GM12878 (cell line): ENCODE data around the gene DPF3.

Experiments
- ASH2L ChIP-seq: fragments of 300-600, 200-600 bp; sonication (generic); IDR thresholded peaks from 2 replicates; pipeline ENCODE4 v1.6.1; 2017; ENCODE audit warnings: low read depth, mild to moderate bottlenecking, borderline replicate concordance
- BMI1 ChIP-seq: fragments of 450-650 bp; IDR thresholded peaks from 2 replicates; pipeline ENCODE4 v1.6.1; 2016; ENCODE audit warnings: mild to moderate bottlenecking, moderate library complexity, borderline replicate concordance
- CTCF ChIP-seq, 3 experiments: IDR thresholded peaks in 2 of 3; conservative IDR thresholded peaks in 1 of 3; 2 replicates each; pipeline ENCODE4 v1.5.1; 2011; ENCODE audit warnings: low read depth in 3 of 3, low read length in 3 of 3, mild to moderate bottlenecking in 3 of 3, control low read depth in 2 of 3, moderate library complexity in 2 of 3, inconsistent platforms in 1 of 3, mixed read lengths in 1 of 3; ENCODE audit not compliant: control insufficient read depth in 2 of 3, insufficient read depth in 1 of 3; ENCODE audit errors: extremely low read depth in 1 of 3
- DPF2 ChIP-seq: fragments of 450-650 bp; IDR thresholded peaks from 2 replicates; pipeline ENCODE4 v1.6.1; 2017; ENCODE audit warnings: mild to moderate bottlenecking
- EZH2 ChIP-seq: IDR thresholded peaks from 2 replicates; pipeline ENCODE4 v1.6.1; 2012; ENCODE audit warnings: low read depth, mild to moderate bottlenecking, control low read depth, inconsistent platforms, low read length, borderline replicate concordance; ENCODE audit not compliant: control insufficient read depth
- FOXM1 ChIP-seq: IDR thresholded peaks from 2 replicates; pipeline ENCODE4 v1.6.1; 2012; ENCODE audit warnings: low read depth, mild to moderate bottlenecking, inconsistent platforms, low read length, moderate library complexity
- HDAC6 ChIP-seq: fragments of 200-600 bp; sonication (generic); IDR thresholded peaks from one replicate; pipeline ENCODE4 v1.8.0; 2017; ENCODE audit warnings: antibody characterized with exemption; ENCODE audit not compliant: unreplicated experiment
- KAT2A ChIP-seq: conservative IDR thresholded peaks from 2 replicates; pipeline ENCODE4 v1.6.1; 2011; ENCODE audit warnings: low read depth, low read length; ENCODE audit not compliant: control insufficient read depth
- NFYB ChIP-seq: IDR thresholded peaks from 2 replicates; pipeline ENCODE4 v1.6.1; 2011; ENCODE audit warnings: low read depth, mild to moderate bottlenecking, low read length, improper control_type of control experiment, moderate library complexity; ENCODE audit not compliant: insufficient read depth
- POLR2A ChIP-seq: IDR thresholded peaks from 2 replicates; pipeline ENCODE4 v1.6.1; 2011; ENCODE audit warnings: low read depth, mild to moderate bottlenecking, low read length
- TF ChIP-seq, protein P1 (sequence below): IDR thresholded peaks from 2 replicates; pipeline ENCODE4 v1.6.1; 2011; ENCODE audit warnings: low read depth, mild to moderate bottlenecking, low read length, moderate library complexity, borderline replicate concordance; ENCODE audit errors: extremely low read depth
- TF ChIP-seq, protein P2 (sequence below): IDR thresholded peaks from 2 replicates; pipeline ENCODE4 v1.6.1; 2012; ENCODE audit warnings: mild to moderate bottlenecking, low read depth, low read length
- TF ChIP-seq, protein P3 (sequence below): IDR thresholded peaks from 2 replicates; pipeline ENCODE4 v1.6.1; 2011; ENCODE audit warnings: mild to moderate bottlenecking, low read depth, low read length, moderate library complexity; ENCODE audit not compliant: insufficient replicate concordance

DNA sequence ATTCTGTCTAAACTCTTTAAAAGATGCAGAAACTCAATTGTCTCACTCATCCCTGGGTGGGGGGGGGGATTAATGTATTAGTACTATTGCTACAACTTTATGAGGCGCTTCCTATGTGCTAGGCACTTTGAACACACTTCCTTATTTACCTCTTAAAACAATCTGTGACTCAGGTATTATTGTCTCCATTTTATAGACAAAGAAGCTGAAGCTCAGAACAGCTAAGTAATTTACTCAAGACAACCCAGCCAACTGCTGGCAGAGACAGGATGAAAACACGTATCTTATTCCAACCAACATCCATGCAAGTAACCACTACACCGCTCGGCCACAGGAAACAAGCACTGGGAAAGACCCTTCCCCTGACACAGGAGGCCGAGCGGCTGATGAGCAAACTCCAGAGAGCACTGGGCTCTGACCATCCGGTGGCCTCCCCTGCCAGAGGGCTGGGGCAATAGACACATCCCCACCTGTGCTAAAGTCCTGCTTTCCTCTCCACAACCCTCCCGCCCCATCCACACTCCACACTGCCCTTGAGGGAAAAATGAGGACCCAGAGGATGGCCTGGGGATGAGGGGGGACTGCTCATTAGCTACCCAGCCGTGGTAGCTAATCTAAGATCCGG, 244.2 kb downstream of the DPF3 start:
- TF ChIP-seq BMI1 (no peak), EZH2 (no peak), FOXM1 (no peak), POLR2A (no peak), ASH2L (no peak), CTCF (IDR thresholded peaks at IDR 0.05 in 2 of 3, conservative IDR thresholded peaks at IDR 0.05 in 1 of 3; ENCODE audit: control insufficient read depth in 2 of 3, extremely low read depth in 1 of 3, insufficient read depth in 1 of 3, low read depth in 3 of 3, low read length in 3 of 3) (no peak), DPF2 (no peak), KAT2A (no peak), HDAC6 (no peak), NFYB (no peak)
- TF ChIP-seq, protein P1, sequence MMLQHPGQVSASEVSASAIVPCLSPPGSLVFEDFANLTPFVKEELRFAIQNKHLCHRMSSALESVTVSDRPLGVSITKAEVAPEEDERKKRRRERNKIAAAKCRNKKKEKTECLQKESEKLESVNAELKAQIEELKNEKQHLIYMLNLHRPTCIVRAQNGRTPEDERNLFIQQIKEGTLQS, result no peak
- TF ChIP-seq, protein P2, sequence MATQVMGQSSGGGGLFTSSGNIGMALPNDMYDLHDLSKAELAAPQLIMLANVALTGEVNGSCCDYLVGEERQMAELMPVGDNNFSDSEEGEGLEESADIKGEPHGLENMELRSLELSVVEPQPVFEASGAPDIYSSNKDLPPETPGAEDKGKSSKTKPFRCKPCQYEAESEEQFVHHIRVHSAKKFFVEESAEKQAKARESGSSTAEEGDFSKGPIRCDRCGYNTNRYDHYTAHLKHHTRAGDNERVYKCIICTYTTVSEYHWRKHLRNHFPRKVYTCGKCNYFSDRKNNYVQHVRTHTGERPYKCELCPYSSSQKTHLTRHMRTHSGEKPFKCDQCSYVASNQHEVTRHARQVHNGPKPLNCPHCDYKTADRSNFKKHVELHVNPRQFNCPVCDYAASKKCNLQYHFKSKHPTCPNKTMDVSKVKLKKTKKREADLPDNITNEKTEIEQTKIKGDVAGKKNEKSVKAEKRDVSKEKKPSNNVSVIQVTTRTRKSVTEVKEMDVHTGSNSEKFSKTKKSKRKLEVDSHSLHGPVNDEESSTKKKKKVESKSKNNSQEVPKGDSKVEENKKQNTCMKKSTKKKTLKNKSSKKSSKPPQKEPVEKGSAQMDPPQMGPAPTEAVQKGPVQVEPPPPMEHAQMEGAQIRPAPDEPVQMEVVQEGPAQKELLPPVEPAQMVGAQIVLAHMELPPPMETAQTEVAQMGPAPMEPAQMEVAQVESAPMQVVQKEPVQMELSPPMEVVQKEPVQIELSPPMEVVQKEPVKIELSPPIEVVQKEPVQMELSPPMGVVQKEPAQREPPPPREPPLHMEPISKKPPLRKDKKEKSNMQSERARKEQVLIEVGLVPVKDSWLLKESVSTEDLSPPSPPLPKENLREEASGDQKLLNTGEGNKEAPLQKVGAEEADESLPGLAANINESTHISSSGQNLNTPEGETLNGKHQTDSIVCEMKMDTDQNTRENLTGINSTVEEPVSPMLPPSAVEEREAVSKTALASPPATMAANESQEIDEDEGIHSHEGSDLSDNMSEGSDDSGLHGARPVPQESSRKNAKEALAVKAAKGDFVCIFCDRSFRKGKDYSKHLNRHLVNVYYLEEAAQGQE, result no peak
- TF ChIP-seq, protein P3, sequence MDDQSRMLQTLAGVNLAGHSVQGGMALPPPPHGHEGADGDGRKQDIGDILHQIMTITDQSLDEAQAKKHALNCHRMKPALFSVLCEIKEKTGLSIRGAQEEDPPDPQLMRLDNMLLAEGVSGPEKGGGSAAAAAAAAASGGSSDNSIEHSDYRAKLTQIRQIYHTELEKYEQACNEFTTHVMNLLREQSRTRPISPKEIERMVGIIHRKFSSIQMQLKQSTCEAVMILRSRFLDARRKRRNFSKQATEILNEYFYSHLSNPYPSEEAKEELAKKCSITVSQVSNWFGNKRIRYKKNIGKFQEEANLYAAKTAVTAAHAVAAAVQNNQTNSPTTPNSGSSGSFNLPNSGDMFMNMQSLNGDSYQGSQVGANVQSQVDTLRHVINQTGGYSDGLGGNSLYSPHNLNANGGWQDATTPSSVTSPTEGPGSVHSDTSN, result no peak
